ENCODE data around the gene PLXND1.

Gene PLXND1

DNA sequence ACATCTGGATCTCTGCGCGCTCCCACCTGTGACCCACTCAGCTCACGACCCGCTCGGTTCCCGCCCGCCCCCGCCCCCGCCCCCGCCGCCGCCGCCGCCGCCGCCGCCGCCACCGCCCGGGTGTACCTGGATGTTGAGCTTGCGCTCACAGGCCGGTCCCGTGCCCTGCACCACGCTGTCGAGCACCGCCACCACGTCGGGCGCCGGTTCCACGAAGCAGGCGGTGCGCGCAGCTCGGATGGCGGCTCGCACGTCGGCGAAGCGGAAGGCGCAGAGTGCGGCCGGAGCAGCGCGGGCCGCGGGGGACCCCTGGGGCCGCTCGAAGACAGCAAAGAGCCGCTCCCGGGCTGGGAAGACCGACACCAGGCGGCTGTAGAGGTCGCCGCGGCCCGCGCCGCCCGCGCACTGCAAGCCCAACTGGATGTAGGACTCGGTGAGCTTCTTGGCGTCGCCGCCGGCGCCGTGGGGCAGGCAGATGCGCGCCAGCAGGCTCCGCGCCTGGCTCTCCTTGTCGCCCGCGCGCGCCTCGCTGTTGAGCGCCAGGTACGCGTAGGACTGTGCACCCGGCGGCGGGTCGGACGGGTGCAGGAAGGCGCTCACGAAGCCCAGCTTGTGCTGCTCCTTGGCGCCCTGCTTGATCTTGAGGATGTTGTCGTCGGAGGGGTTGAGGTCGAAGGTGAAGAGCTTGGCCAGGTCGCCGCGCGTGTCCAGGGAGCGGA, 1.1 kb downstream of the PLXND1 start:
- DNase-seq (ENCODE audit: low spot score) = peak; percentile 61
- TF ChIP-seq, protein P1, sequence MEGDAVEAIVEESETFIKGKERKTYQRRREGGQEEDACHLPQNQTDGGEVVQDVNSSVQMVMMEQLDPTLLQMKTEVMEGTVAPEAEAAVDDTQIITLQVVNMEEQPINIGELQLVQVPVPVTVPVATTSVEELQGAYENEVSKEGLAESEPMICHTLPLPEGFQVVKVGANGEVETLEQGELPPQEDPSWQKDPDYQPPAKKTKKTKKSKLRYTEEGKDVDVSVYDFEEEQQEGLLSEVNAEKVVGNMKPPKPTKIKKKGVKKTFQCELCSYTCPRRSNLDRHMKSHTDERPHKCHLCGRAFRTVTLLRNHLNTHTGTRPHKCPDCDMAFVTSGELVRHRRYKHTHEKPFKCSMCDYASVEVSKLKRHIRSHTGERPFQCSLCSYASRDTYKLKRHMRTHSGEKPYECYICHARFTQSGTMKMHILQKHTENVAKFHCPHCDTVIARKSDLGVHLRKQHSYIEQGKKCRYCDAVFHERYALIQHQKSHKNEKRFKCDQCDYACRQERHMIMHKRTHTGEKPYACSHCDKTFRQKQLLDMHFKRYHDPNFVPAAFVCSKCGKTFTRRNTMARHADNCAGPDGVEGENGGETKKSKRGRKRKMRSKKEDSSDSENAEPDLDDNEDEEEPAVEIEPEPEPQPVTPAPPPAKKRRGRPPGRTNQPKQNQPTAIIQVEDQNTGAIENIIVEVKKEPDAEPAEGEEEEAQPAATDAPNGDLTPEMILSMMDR (IDR thresholded peaks at IDR 0.05; ENCODE audit: extremely low read depth, insufficient read depth, missing control alignments) = no peak
- in situ Hi-C loops (cut with MboI; ENCODE audit: low pct_unique_long_range_greater_than_20kb, low sequenced_read_pairs, unreplicated experiment) = no loop called here

DNA sequence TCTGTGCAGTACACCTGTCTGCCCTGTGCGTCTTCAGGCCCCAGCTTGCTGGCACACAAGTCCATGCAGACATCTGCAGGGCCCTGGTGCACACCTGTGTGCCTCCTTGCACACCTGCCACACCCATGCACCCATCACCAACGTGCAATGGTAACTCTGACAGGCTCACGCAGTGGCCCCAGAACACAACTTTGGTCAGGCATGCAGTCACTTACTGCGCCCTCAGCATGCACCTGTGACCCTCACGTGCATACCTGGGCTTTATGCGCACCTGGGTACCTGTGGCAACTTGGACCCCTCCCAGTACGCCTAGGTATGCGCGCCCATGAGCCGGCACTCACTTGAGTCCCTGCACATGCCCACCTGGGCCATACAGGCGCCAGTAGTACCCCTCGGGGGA, 1.7 kb downstream of the PLXND1 start:
- in situ Hi-C loops (cut with MboI; ENCODE audit: low pct_unique_long_range_greater_than_20kb, low sequenced_read_pairs, unreplicated experiment) = no loop called here
- TF ChIP-seq, protein P1 (IDR thresholded peaks at IDR 0.05; ENCODE audit: extremely low read depth, insufficient read depth, missing control alignments) = no peak
- DNase-seq (ENCODE audit: low spot score) = no peak

DNA sequence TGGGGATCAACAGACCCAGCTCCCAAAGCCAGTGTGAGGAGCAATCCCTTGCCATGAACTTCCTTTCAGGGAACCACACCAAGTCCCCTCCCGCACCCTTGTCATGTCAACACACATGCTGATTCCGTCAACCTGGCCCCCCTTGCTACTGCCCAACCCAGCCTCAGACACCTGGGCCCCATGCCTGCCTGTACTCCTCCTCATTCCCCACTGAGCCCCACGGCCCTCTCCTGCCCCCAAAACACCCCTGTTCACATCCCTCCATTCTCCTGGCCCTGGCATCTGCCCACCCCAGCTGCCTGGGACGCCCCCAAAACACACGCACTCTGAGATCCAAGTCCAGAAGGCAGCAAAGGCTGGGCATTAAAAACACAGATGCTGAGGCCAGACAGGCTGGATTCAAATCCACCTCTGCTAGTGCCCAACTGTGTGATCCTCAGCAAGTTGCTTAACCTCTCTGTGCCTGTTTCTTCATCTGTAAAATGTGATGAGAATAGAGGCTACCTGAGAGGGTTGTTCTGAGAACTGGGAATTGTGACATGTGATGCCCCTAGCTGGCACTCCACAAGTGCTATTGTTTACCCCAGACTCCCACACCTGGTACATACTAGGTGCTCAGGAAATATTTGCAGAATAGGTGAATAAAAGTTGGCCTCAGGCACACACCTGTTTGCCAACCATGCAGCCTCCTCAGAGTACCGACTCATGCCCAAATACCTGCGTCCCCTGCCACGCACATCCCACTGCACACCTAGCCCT, 2.3 kb downstream of the PLXND1 start:
- in situ Hi-C loops (cut with MboI; ENCODE audit: low pct_unique_long_range_greater_than_20kb, low sequenced_read_pairs, unreplicated experiment) = no loop called here
- TF ChIP-seq, protein P1 (IDR thresholded peaks at IDR 0.05; ENCODE audit: extremely low read depth, insufficient read depth, missing control alignments) = no peak
- no peak for DNase-seq (ENCODE audit: low spot score)

DNA sequence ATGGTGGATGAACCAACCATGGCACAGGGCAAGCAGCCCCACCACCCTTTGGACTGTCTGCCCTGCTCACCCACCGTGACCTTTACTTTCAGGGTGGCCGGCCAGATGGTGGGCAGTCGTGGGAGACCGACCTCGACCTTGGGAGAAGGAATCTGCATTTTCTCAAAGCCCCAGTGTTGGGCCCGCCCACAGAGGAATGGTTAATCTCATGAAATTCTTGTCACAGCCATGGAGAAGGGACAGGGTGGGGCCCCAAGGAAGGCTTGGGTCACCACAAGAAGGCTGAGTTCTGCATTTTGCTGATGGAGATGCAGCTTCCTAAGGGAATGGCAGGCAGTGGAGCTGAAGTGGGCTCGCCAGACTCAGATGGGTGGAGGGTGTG, 2.9 kb downstream of the PLXND1 start:
- DNase-seq (ENCODE audit: low spot score) = no peak
- TF ChIP-seq, protein P1 (IDR thresholded peaks at IDR 0.05; ENCODE audit: extremely low read depth, insufficient read depth, missing control alignments) = no peak
- in situ Hi-C loops (cut with MboI; ENCODE audit: low pct_unique_long_range_greater_than_20kb, low sequenced_read_pairs, unreplicated experiment) = no loop called here

DNA sequence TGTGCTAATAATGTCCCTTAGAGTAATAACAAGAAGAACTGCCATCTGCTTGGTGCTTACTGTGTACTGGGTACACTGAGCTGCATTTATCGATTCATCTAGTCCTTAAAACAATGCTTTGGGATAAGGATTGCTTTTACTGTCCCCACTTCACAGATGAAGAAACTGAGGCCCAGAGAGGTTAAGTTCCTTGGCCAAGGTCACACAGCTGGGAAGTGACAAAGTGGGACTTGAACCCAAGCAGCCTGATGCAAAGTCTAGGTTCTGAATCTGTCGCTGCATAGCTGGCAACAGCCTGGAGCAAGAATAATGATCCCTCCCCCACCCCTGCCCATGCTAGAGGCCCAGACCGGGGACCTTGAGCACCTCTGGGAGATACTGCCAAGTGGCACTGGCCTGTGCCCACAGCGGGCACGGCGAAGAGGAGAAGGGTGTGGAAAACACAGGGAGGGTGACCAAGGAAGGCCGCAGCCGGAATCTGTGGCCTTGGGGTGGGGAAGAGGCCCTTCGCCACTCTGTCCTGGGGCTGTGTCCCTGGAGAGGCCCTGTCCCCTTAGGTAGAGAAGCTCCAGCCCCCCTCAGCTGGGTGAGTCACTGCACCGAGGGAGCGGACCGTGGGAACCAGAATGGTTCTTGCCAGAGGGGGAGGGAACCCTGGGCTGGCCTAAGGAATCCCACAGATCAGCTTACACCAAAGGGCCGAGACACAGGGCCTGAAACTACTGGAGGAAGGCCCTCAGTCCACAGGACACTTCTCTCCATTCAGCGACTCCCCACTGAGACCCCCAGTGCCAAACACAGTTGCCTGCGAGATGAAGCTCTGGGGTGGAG, 3.5 kb downstream of the PLXND1 start:
- TF ChIP-seq, protein P1 (IDR thresholded peaks at IDR 0.05; ENCODE audit: extremely low read depth, insufficient read depth, missing control alignments) = no peak
- no peak for DNase-seq (ENCODE audit: low spot score)
- in situ Hi-C loops (cut with MboI; ENCODE audit: low pct_unique_long_range_greater_than_20kb, low sequenced_read_pairs, unreplicated experiment) = no loop called here

DNA sequence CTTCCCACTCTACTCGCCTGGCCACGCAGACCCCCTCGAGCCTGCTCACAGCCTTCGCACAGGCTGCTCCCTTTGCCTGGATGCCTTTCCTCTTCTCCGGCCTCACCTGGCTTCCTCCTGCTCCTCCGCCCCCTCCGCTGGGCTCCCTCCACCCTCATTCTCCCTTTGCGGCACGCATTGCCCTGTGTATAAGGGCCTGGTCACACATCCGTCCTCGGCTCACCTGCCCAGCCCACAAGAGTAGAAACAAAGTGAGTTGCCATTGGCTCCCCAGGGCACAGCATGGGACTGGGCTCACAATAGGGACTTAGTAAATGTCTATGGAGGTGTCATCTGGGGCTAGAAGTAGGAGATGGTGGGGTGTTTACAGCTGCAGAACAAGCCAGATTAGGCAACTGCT, 4.2 kb downstream of the PLXND1 start:
- TF ChIP-seq, protein P1 (IDR thresholded peaks at IDR 0.05; ENCODE audit: extremely low read depth, insufficient read depth, missing control alignments) = no peak
- in situ Hi-C loops (cut with MboI; ENCODE audit: low pct_unique_long_range_greater_than_20kb, low sequenced_read_pairs, unreplicated experiment) = no loop called here
- no peak for DNase-seq (ENCODE audit: low spot score)

All from GM13977 (cell line).